SK-N-SH treated with all-trans-retinoic acid at 6 μM for 48 hours (cell line): Measurements from ENCODE around the gene SOX8.

Experiments used
- ATAC-seq: fragments of 200-7000 bp; cut with Tn5 transposase; 3 replicates; pipeline ENCODE4 v1.9.1; 2020; ENCODE audit warnings: mild to moderate bottlenecking, moderate library complexity
- BACH2 ChIP-seq: fragments of 250-450 bp; sonication (Bioruptor Pico); IDR thresholded peaks from 2 replicates; pipeline ENCODE4 v1.9.0; 2021; ENCODE audit warnings: mild to moderate bottlenecking, borderline replicate concordance
- CSDC2 ChIP-seq: fragments of 250-450 bp; sonication (Bioruptor Pico); IDR thresholded peaks from 2 replicates; pipeline ENCODE4 v1.5.0; 2020; ENCODE audit warnings: mild to moderate bottlenecking, moderate library complexity
- GLIS3 ChIP-seq: fragments of 250-450 bp; sonication (Bioruptor Pico); IDR thresholded peaks from 2 replicates; pipeline ENCODE4 v1.5.0; 2020; ENCODE audit warnings: mild to moderate bottlenecking, moderate library complexity
- ISL1 ChIP-seq: fragments of 250-450 bp; sonication (Bioruptor Pico); IDR thresholded peaks from 2 replicates; pipeline ENCODE4 v2.1.2; 2022; ENCODE audit warnings: mild to moderate bottlenecking, moderate library complexity
- OSR1 ChIP-seq: fragments of 250-450 bp; sonication (Bioruptor Pico); IDR thresholded peaks from 2 replicates; pipeline ENCODE4 v1.8.0; 2022; ENCODE audit warnings: moderate library complexity, mild to moderate bottlenecking, inconsistent platforms
- POU6F1 ChIP-seq: fragments of 250-450 bp; sonication (Bioruptor Pico); IDR thresholded peaks from 2 replicates; pipeline ENCODE4 v1.8.0; 2021; ENCODE audit warnings: low read depth, mild to moderate bottlenecking, moderate library complexity, borderline replicate concordance
- PPARA ChIP-seq: fragments of 250-450 bp; sonication (Bioruptor Pico); IDR thresholded peaks from 2 replicates; pipeline ENCODE4 v1.5.0; 2020; ENCODE audit warnings: mild to moderate bottlenecking, borderline replicate concordance
- SNAI2 ChIP-seq: fragments of 250-450 bp; sonication (Bioruptor Pico); IDR thresholded peaks from 2 replicates; pipeline ENCODE4 v1.5.0; 2020; ENCODE audit warnings: mild to moderate bottlenecking, moderate library complexity
- TCF4 ChIP-seq: fragments of 250-450 bp; sonication (Bioruptor Pico); IDR thresholded peaks from 2 replicates; pipeline ENCODE4 v1.8.0; 2021; ENCODE audit warnings: mild to moderate bottlenecking, moderate library complexity, borderline replicate concordance
- ZFP30 ChIP-seq: fragments of 450-650 bp; formaldehyde crosslinking; IDR thresholded peaks from 2 replicates; pipeline ENCODE4 v1.5.0; 2022; ENCODE audit warnings: mild to moderate bottlenecking, moderate library complexity
- ZNF70 ChIP-seq: fragments of 450-650 bp; formaldehyde crosslinking; IDR thresholded peaks from 2 replicates; pipeline ENCODE4 v1.5.0; 2020; ENCODE audit warnings: mild to moderate bottlenecking, moderate library complexity
- TF ChIP-seq, protein P1 (sequence below): fragments of 250-450 bp; sonication (Bioruptor Pico); IDR thresholded peaks from 2 replicates; pipeline ENCODE4 v1.5.1; 2021; ENCODE audit warnings: mild to moderate bottlenecking, moderate library complexity
- TF ChIP-seq, protein P2 (sequence below): fragments of 250-450 bp; sonication (Bioruptor Pico); IDR thresholded peaks from 2 replicates; pipeline ENCODE4 v1.8.0; 2020; ENCODE audit warnings: mild to moderate bottlenecking, moderate library complexity, borderline replicate concordance
- TF ChIP-seq, protein P3 (sequence below): fragments of 250-450 bp; sonication (Bioruptor Pico); IDR thresholded peaks from 2 replicates; pipeline ENCODE4 v1.5.0; 2020; ENCODE audit warnings: mild to moderate bottlenecking, moderate library complexity

Gene SOX8

DNA sequence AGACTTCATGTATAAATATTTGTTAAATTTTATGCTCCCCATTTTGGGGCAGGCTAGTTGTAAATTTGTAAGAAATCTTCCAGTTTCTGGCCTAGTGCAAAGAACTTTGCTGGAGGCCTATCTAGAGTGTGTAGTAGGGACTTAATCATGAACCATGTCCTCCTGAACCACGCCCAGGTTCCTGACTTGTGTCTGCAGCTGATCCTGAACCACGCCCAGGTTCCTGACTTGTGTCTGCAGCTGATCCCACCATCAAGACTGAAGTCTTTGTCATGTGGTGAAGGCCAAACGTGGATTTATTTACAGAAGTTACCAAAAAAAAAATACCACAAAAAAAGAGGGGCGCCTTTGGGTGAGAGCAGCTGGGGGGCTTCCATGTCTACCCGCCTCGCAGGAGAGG, 43.8 kb upstream of the SOX8 start:
- TF ChIP-seq, protein P1, sequence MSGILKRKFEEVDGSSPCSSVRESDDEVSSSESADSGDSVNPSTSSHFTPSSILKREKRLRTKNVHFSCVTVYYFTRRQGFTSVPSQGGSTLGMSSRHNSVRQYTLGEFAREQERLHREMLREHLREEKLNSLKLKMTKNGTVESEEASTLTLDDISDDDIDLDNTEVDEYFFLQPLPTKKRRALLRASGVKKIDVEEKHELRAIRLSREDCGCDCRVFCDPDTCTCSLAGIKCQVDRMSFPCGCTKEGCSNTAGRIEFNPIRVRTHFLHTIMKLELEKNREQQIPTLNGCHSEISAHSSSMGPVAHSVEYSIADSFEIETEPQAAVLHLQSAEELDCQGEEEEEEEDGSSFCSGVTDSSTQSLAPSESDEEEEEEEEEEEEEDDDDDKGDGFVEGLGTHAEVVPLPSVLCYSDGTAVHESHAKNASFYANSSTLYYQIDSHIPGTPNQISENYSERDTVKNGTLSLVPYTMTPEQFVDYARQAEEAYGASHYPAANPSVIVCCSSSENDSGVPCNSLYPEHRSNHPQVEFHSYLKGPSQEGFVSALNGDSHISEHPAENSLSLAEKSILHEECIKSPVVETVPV, result no peak
- no peak for TF ChIP-seq PPARA
- TF ChIP-seq CSDC2 (CRISPR knock-in tag), result no peak
- TF ChIP-seq BACH2 (CRISPR knock-in tag), result no peak
- TF ChIP-seq, protein P2, sequence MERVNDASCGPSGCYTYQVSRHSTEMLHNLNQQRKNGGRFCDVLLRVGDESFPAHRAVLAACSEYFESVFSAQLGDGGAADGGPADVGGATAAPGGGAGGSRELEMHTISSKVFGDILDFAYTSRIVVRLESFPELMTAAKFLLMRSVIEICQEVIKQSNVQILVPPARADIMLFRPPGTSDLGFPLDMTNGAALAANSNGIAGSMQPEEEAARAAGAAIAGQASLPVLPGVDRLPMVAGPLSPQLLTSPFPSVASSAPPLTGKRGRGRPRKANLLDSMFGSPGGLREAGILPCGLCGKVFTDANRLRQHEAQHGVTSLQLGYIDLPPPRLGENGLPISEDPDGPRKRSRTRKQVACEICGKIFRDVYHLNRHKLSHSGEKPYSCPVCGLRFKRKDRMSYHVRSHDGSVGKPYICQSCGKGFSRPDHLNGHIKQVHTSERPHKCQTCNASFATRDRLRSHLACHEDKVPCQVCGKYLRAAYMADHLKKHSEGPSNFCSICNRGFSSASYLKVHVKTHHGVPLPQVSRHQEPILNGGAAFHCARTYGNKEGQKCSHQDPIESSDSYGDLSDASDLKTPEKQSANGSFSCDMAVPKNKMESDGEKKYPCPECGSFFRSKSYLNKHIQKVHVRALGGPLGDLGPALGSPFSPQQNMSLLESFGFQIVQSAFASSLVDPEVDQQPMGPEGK (CRISPR knock-in tag), result no peak
- TF ChIP-seq, protein P3, sequence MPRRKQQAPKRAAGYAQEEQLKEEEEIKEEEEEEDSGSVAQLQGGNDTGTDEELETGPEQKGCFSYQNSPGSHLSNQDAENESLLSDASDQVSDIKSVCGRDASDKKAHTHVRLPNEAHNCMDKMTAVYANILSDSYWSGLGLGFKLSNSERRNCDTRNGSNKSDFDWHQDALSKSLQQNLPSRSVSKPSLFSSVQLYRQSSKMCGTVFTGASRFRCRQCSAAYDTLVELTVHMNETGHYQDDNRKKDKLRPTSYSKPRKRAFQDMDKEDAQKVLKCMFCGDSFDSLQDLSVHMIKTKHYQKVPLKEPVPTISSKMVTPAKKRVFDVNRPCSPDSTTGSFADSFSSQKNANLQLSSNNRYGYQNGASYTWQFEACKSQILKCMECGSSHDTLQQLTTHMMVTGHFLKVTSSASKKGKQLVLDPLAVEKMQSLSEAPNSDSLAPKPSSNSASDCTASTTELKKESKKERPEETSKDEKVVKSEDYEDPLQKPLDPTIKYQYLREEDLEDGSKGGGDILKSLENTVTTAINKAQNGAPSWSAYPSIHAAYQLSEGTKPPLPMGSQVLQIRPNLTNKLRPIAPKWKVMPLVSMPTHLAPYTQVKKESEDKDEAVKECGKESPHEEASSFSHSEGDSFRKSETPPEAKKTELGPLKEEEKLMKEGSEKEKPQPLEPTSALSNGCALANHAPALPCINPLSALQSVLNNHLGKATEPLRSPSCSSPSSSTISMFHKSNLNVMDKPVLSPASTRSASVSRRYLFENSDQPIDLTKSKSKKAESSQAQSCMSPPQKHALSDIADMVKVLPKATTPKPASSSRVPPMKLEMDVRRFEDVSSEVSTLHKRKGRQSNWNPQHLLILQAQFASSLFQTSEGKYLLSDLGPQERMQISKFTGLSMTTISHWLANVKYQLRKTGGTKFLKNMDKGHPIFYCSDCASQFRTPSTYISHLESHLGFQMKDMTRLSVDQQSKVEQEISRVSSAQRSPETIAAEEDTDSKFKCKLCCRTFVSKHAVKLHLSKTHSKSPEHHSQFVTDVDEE, result no peak
- TF ChIP-seq OSR1 (CRISPR knock-in tag), result no peak
- no peak for TF ChIP-seq ISL1 (CRISPR knock-in tag)
- no peak for ATAC-seq

DNA sequence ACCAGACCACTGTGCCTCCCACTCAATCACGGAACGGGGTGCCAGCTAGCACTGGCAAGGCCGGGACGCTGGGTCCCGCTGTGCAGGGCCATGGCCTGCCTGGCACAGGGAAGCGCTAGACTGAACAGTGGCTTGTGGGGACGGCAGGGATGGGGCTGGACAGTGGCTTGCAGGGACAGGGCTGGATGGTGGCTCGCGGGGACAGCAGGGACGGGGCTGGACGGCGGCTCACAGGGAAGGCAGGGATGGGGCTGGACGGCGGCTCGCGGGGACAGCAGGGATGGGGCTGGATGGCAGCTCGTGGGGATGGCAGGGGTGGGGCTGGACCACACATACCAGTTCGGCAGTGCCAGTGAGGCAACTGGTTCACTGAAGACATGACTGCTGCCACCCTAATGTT, 43.4 kb upstream of the SOX8 start:
- ATAC-seq, result no peak
- TF ChIP-seq, protein P1, result no peak
- TF ChIP-seq, protein P3, result no peak
- TF ChIP-seq OSR1 (CRISPR knock-in tag) (no peak), SNAI2 (no peak), POU6F1 (CRISPR knock-in tag) (no peak)
- TF ChIP-seq, all 23 proteins: peak for 0

DNA sequence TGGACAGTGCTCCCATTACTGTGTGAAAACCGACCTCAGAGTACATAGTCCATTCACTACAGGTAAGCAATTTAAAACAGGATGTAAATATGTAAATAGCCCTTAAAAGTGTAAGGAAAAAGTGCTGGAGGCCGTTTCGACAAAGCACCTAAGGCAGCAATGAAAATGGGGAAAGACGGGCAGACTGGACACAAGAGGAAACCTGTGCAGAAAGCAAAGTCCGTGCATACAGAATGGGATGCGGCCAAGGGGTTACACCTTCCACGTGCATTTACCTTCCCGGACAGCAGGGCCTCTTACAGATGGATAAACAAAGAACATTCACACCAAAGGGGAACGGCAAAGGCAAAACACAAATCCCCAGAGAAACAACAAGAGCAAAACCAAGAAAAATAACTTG, 42.8 kb upstream of the SOX8 start:
- ATAC-seq, result no peak
- TF ChIP-seq SNAI2 (no peak), CSDC2 (CRISPR knock-in tag) (no peak)

GRCh38 chr16:939311-939710, 42.3 kb upstream of the SOX8 start:
- no peak for TF ChIP-seq ISL1 (CRISPR knock-in tag)
- TF ChIP-seq SNAI2, result no peak
- no peak for TF ChIP-seq ZNF70 (CRISPR knock-in tag)
- TF ChIP-seq, all 23 proteins: peak for 0
- ATAC-seq, result no peak

GRCh38 chr16:939941-940340, 41.6 kb upstream of the SOX8 start:
- no peak for ATAC-seq
- no peak for TF ChIP-seq TCF4 (CRISPR knock-in tag)
- no peak for TF ChIP-seq ZFP30 (CRISPR knock-in tag)
- TF ChIP-seq POU6F1 (CRISPR knock-in tag), result no peak
- TF ChIP-seq ISL1 (CRISPR knock-in tag), result no peak
- TF ChIP-seq, protein P1, result no peak
- TF ChIP-seq, protein P3, result no peak
- no peak for TF ChIP-seq GLIS3 (CRISPR knock-in tag)
